Choroid plexus epithelial cell (primary cell): ENCODE data around the gene MICALL2.

Experiments used
- DNase-seq: peaks from one replicate; pipeline ENCODE4 v3.0.0-alpha.2; 2010; ENCODE audit warnings: low read depth
- H3K4me3 ChIP-seq: 2 replicates; pipeline ENCODE4 v1.5.1; 2011; ENCODE audit warnings: low read depth, mild to moderate bottlenecking, control low read depth, low read length, moderate library complexity
- CTCF ChIP-seq: conservative IDR thresholded peaks from 2 replicates; pipeline ENCODE4 v1.5.1; 2011; ENCODE audit warnings: low read depth, mild to moderate bottlenecking, control low read depth, inconsistent platforms, low read length, moderate library complexity

Gene MICALL2

GRCh38 chr7:1419688-1420087 is 39.6 kb downstream of the MICALL2 start:
- DNase-seq: no peak
- H3K4me3 ChIP-seq: no peak overlapping the region
- no peak for TF ChIP-seq CTCF

GRCh38 chr7:1419310-1419634 is 40.0 kb downstream of the MICALL2 start:
- DNase-seq: no peak
- H3K4me3 ChIP-seq: no peak overlapping the region
- no peak for TF ChIP-seq CTCF

- H3K4me3 ChIP-seq: no peak overlapping the region
- peak; percentile 15 for DNase-seq
- TF ChIP-seq CTCF: no peak
Measured at GRCh38 chr7:1418505-1419309, 40.6 kb downstream of the MICALL2 start.

GRCh38 chr7:1415389-1415990 is 43.8 kb downstream of the MICALL2 start:
- no peak for DNase-seq
- no peak overlapping the region for H3K4me3 ChIP-seq
- TF ChIP-seq CTCF: no peak

- TF ChIP-seq CTCF: no peak
- no peak overlapping the region for H3K4me3 ChIP-seq
- no peak for DNase-seq
Measured at GRCh38 chr7:1413936-1414639, 45.2 kb downstream of the MICALL2 start.

GRCh38 chr7:1412322-1413261 is 46.7 kb downstream of the MICALL2 start:
- TF ChIP-seq CTCF: peak; percentile 58
- peak; percentile 86 for DNase-seq
- no peak overlapping the region for H3K4me3 ChIP-seq
